ENCODE measurements around the gene RALGPS2.
"Not testable (repeated sequence)": the region's sequence is repeated elsewhere in the genome, so short reads cannot be mapped to it uniquely, and the experiment has no call there.

Gene RALGPS2

DNA sequence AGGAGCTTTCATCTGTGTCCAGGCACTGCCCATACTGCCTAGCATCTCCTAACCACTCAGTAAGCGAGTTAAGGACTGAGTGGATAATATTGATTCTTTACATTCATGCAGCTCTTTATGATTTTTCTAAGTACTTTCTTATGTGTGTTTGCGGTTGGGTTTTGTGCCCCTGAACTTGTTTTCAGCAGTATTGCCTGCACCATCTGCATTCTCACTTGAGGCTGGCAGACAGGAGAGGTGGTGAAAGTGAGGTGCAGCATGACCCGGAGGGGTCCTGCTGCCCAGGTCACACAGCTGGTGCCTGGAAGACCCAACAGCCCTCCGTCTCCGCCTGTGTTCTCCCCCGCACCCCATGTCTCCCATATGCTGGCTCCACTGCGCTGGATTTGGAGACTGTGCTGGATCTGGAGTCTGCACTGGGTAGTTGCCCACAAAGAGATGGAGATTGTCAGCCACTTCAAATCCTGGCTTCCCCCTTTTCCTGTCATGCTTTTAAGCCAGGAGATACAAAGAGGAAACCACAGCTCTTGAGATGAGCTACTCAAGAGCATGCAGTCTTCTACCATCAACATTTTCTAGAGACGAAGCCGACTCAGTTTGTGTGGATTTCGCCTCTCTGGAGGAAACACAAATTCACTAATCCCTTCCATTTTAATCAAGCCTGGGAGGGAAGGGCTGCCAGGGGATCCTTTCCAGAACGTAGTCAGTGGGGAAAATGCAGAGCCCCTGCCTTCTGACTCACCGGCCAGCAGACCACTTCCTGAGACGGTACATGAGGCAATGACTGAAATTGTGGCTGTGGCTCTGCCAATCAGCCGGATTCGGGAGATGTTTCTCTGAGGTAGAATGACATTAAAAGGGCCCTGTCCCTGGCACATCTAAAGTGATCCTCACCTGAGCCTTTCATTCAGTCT lies 217.5 kb downstream of the RALGPS2 start:
- Histone ChIP-seq H3K4me3 (no peak overlapping the region), H3K4me1 (no peaks in the 10 kb centered on the region), H3K27me3 (ENCODE audit: low read depth) (no peaks in the 10 kb centered on the region), H3K36me3 (replicated peaks) (no peaks in the 10 kb centered on the region), H3K9me3 (no peaks in the 10 kb centered on the region)
- DNase-seq (ENCODE audit: low spot score in 2 of 2), result no peak
- in situ Hi-C loops (cut with MboI; ENCODE audit: low sequenced_read_pairs), result no loop called here

DNA sequence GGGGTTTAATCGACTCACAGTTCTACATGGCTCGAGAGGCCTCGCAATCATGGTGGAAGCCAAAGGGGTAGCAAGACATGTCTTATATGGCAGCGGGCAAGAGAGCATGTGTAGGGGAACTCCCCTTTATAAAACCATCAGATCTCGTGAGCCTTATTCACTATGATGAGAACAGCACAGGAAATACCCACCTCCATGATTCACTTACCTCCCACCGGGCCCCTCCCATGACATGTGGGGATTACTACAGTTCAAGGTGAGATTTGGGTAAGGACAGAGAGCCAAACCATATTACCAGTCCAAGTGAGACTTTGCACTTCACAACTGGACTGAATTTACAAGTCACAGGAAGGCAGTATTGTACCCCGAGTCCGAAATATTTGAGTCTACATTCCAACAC lies 219.7 kb downstream of the RALGPS2 start:
- Histone ChIP-seq H3K36me3 (replicated peaks) (no peaks in the 10 kb centered on the region), H3K9me3 (no peaks in the 10 kb centered on the region), H3K4me1 (no peaks in the 10 kb centered on the region), H3K27me3 (ENCODE audit: low read depth) (no peaks in the 10 kb centered on the region), H3K4me3 (no peak overlapping the region)
- in situ Hi-C loops (cut with MboI; ENCODE audit: low sequenced_read_pairs), result no loop called here
- DNase-seq (ENCODE audit: low spot score in 2 of 2), result no peak

DNA sequence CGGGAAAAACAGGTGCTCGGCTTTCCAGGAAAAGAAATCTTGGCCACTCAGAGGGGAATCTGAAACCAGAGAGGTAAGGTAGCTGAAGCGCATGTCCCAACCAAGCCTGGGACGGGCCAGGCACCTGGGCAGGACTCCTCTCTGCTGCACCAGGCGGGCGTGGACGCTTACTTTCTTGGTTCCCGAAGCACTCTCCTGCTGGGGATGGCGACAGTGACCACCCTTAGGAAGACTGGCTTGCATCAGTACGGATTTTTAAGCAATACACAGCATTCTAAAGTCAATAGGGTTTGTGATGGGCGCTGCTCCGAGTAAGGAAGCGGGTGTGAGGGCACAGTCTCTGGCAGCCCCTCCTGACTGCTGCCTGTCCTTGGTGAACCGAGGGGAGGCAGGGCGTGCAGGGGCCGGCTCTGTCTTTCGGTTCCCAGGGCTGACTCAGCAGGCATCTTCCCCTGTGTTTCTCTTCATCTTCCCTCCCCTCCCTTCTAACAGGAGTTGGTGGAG lies 220.8 kb downstream of the RALGPS2 start:
- no peak for DNase-seq (ENCODE audit: low spot score in 2 of 2)
- Histone ChIP-seq H3K27me3 (ENCODE audit: low read depth) (no peaks in the 10 kb centered on the region), H3K4me1 (no peaks in the 10 kb centered on the region), H3K36me3 (replicated peaks) (no peaks in the 10 kb centered on the region), H3K4me3 (no peak overlapping the region), H3K9me3 (no peaks in the 10 kb centered on the region)
- in situ Hi-C loops (cut with MboI; ENCODE audit: low sequenced_read_pairs), result no loop called here

DNA sequence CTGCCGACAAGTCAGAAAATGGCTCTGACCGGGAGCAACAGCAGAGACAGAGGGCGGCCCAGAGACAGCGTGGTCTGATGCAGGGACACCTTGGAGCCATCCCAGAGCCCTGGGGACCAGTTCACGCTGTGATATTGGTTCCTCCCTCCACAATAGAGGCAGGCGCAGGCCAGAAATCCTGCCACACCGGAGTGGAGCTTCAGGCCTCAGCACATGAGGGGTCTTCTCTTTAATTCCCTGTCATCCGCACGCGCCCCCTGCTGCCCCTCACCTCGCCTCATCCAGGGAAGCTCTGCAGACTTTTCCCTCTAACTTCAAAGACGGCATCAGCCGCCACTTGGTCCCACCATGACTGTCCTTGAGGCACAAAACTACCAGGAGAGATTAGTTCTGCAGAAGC lies 221.4 kb downstream of the RALGPS2 start:
- Histone ChIP-seq H3K27me3 (ENCODE audit: low read depth) (no peaks in the 10 kb centered on the region), H3K4me1 (no peaks in the 10 kb centered on the region)
- in situ Hi-C loops (cut with MboI; ENCODE audit: low sequenced_read_pairs), result no loop called here

GRCh38 chr1:178946855-178947676 lies 222.0 kb downstream of the RALGPS2 start:
- Histone ChIP-seq H3K4me3 (no peak overlapping the region), H3K9me3 (no peaks in the 10 kb centered on the region), H3K36me3 (replicated peaks) (no peaks in the 10 kb centered on the region), H3K27me3 (ENCODE audit: low read depth) (no peaks in the 10 kb centered on the region), H3K4me1 (no peaks in the 10 kb centered on the region)
- in situ Hi-C loops (cut with MboI; ENCODE audit: low sequenced_read_pairs), result no loop called here
- no peak for DNase-seq (ENCODE audit: low spot score in 2 of 2)

More for the DNA sequence above, 221.4 kb downstream of the RALGPS2 start:
- H3K4me3 ChIP-seq, result no peak overlapping the region
- DNase-seq (ENCODE audit: low spot score in 2 of 2), result no peak
- H3K9me3 ChIP-seq, result no peaks in the 10 kb centered on the region
- no peaks in the 10 kb centered on the region for H3K36me3 ChIP-seq (replicated peaks)

- in situ Hi-C loops (cut with MboI; ENCODE audit: low sequenced_read_pairs), result no loop called here
- Histone ChIP-seq H3K4me1 (no peaks in the 10 kb centered on the region), H3K4me3 (no peak overlapping the region), H3K27me3 (ENCODE audit: low read depth) (no peaks in the 10 kb centered on the region), H3K9me3 (no peaks in the 10 kb centered on the region), H3K36me3 (replicated peaks) (no peaks in the 10 kb centered on the region)
- no peak for DNase-seq (ENCODE audit: low spot score in 2 of 2)
Observed at GRCh38 chr1:178947677-178947981, 222.6 kb downstream of the RALGPS2 start.

- H3K4me1 ChIP-seq, result no peaks in the 10 kb centered on the region
- in situ Hi-C loops (cut with MboI; ENCODE audit: low sequenced_read_pairs), result no loop called here
- H3K27me3 ChIP-seq (ENCODE audit: low read depth), result no peaks in the 10 kb centered on the region
- no peak for DNase-seq (ENCODE audit: low spot score in 2 of 2)
- H3K4me3 ChIP-seq, result no peak overlapping the region
- H3K36me3 ChIP-seq (replicated peaks), result no peaks in the 10 kb centered on the region
- H3K9me3 ChIP-seq, result no peaks in the 10 kb centered on the region
Observed at GRCh38 chr1:178948676-178949075, 223.6 kb downstream of the RALGPS2 start.

- H3K4me3 ChIP-seq; H3K36me3 ChIP-seq (replicated peaks); H3K4me1 ChIP-seq; H3K9me3 ChIP-seq; in situ Hi-C loops (cut with MboI; ENCODE audit: low sequenced_read_pairs); H3K27me3 ChIP-seq (ENCODE audit: low read depth); DNase-seq (ENCODE audit: low spot score in 2 of 2): not testable (repeated sequence)
Observed at GRCh38 chr1:178949866-178950265, 224.8 kb downstream of the RALGPS2 start.

GRCh38 chr1:178951600-178951999 lies 226.6 kb downstream of the RALGPS2 start:
- in situ Hi-C loops (cut with MboI; ENCODE audit: low sequenced_read_pairs), result no loop called here
- Histone ChIP-seq H3K9me3 (no peaks in the 10 kb centered on the region), H3K36me3 (replicated peaks) (no peaks in the 10 kb centered on the region), H3K4me3 (no peak overlapping the region), H3K27me3 (ENCODE audit: low read depth) (no peaks in the 10 kb centered on the region), H3K4me1 (no peaks in the 10 kb centered on the region)
- DNase-seq (ENCODE audit: low spot score in 2 of 2), result no peak

DNA sequence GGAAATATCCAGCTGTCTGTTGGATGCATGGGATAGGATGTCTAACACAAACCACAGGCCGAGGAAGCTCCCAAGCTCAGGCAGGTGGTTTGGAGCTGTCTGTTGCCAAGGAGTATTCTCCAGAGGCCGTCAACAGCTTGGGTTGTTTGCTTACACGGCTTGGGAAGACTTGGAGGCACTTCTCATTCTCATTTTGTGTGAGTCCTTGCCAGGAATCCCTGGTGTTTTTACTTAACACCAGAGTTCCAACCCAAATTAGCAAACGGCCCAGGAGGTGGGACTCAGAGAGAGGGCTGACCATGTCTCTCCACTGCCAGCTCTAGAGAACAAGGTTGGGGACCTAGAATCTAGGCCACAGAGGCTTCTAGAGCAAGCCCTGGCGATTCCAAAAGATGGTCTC lies 228.0 kb downstream of the RALGPS2 start:
- no peaks in the 10 kb centered on the region for H3K27me3 ChIP-seq (ENCODE audit: low read depth)
- H3K36me3 ChIP-seq (replicated peaks), result no peaks in the 10 kb centered on the region
- in situ Hi-C loops (cut with MboI; ENCODE audit: low sequenced_read_pairs), result no loop called here
- no peak overlapping the region for H3K4me3 ChIP-seq
- DNase-seq (ENCODE audit: low spot score in 2 of 2), result no peak
- H3K9me3 ChIP-seq, result no peaks in the 10 kb centered on the region
- no peaks in the 10 kb centered on the region for H3K4me1 ChIP-seq

DNA sequence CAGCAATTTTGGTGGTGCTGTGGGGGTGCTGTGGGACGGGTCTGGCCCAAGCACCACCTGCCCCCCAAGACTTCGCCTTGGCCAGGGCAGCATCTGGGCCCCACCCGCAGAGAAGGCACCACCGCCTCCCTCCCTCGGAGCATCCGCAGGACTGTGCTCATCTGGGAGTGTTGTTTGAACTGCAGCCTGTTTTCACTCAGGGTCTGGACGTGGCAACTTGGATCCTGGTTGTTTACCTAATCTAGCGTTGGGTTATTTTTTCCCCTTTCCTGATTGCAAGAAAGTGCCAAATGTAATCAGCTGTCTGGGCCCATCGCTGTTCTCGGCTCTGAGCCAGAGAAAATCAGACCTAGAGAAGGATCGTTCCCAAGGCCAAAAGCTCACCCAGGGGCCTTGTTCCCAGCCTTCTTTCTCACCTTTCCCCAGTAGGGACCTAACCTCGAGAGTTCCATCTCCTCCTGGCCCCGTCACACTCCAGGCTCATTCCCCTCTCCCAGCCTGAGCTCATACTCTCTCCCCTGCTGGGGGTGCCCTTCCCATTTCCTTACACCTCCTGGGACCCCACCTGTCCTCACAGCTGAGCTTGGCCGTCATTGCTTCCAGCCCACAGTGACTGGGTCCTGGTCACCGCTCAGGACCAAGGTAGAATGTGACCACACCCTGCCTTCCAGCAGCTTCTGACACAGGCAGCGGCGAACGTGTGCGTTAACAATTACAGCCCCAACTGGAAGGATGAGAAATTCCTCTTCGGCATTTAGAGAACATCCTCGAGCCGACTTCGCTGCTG lies 228.7 kb downstream of the RALGPS2 start:
- H3K9me3 ChIP-seq, result no peaks in the 10 kb centered on the region
- no peak overlapping the region for H3K4me3 ChIP-seq
- in situ Hi-C loops (cut with MboI; ENCODE audit: low sequenced_read_pairs), result no loop called here
- H3K4me1 ChIP-seq, result no peaks in the 10 kb centered on the region
- no peak for DNase-seq (ENCODE audit: low spot score in 2 of 2)
- no peaks in the 10 kb centered on the region for H3K27me3 ChIP-seq (ENCODE audit: low read depth)
- no peaks in the 10 kb centered on the region for H3K36me3 ChIP-seq (replicated peaks)

- DNase-seq (ENCODE audit: low spot score in 2 of 2), result no peak
- no peaks in the 10 kb centered on the region for H3K36me3 ChIP-seq (replicated peaks)
- H3K4me1 ChIP-seq, result no peaks in the 10 kb centered on the region
- H3K9me3 ChIP-seq, result no peaks in the 10 kb centered on the region
- H3K27me3 ChIP-seq (ENCODE audit: low read depth), result no peaks in the 10 kb centered on the region
- in situ Hi-C loops (cut with MboI; ENCODE audit: low sequenced_read_pairs), result no loop called here
- H3K4me3 ChIP-seq, result no peak overlapping the region
Observed at GRCh38 chr1:178954325-178954690, 229.3 kb downstream of the RALGPS2 start.

DNA sequence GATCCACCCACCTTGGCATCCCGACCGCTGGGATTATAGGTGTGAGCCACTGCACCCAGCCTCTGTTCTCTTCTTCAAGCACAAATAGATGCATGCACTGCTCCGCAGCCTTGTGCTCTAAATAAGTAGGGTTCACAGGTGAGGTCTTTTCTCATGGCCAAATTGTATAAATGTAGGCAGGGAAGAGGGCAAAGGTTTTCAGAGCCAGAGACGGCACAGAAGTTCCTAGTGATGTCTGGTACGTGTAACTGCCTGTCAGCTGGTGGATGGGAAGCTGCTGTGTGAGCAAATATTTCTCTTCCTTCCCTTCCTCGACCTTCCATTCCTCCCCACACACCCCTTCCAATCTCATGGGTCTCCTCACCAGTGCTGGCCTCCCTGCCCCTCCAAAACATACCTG lies 229.9 kb downstream of the RALGPS2 start:
- Histone ChIP-seq H3K9me3 (no peaks in the 10 kb centered on the region), H3K27me3 (ENCODE audit: low read depth) (no peaks in the 10 kb centered on the region), H3K4me1 (no peaks in the 10 kb centered on the region), H3K4me3 (no peak overlapping the region), H3K36me3 (replicated peaks) (no peaks in the 10 kb centered on the region)
- in situ Hi-C loops (cut with MboI; ENCODE audit: low sequenced_read_pairs), result no loop called here
- DNase-seq (ENCODE audit: low spot score in 2 of 2), result no peak
